HEK293T (cell line): ENCODE results near the gene TMEM95.

Experiments
- ARNT ChIP-seq: fragments of 450-650 bp; IDR thresholded peaks from 2 replicates; pipeline ENCODE4 v1.6.1; 2017; ENCODE audit warnings: mild to moderate bottlenecking
- BHLHE40 ChIP-seq: fragments of 450-650 bp; IDR thresholded peaks from 2 replicates; pipeline ENCODE4 v1.6.1; 2016; ENCODE audit warnings: mild to moderate bottlenecking, moderate library complexity, borderline replicate concordance
- FOXA1 ChIP-seq: fragments of 450-650 bp; IDR thresholded peaks from 2 replicates; pipeline ENCODE4 v1.6.1; 2016; ENCODE audit warnings: mild to moderate bottlenecking
- FOXK2 ChIP-seq: fragments of 450-650 bp; IDR thresholded peaks from 2 replicates; pipeline ENCODE4 v1.6.1; 2016; ENCODE audit warnings: mild to moderate bottlenecking
- FOXM1 ChIP-seq: fragments of 450-650 bp; IDR thresholded peaks from 2 replicates; pipeline ENCODE4 v1.6.1; 2017; ENCODE audit warnings: mild to moderate bottlenecking, borderline replicate concordance
- HDGF ChIP-seq: fragments of 450-650 bp; IDR thresholded peaks from 2 replicates; pipeline ENCODE4 v1.6.1; 2017; ENCODE audit warnings: antibody characterized with exemption, borderline replicate concordance
- L3MBTL2 ChIP-seq: fragments of 450-650 bp; conservative IDR thresholded peaks from 2 replicates; pipeline ENCODE4 v1.6.1; 2016; ENCODE audit warnings: mild to moderate bottlenecking
- NFRKB ChIP-seq: fragments of 450-650 bp; IDR thresholded peaks from 2 replicates; pipeline ENCODE4 v1.6.1; 2016; ENCODE audit warnings: mild to moderate bottlenecking, moderate library complexity
- SUZ12 ChIP-seq: fragments of 450-650 bp; IDR thresholded peaks from 2 replicates; pipeline ENCODE4 v1.6.1; 2016; ENCODE audit warnings: mild to moderate bottlenecking
- TARDBP ChIP-seq: fragments of 450-650 bp; IDR thresholded peaks from 2 replicates; pipeline ENCODE4 v1.6.1; 2016
- TF ChIP-seq, protein P1 (sequence below): fragments of 450-650 bp; IDR thresholded peaks from 2 replicates; pipeline ENCODE4 v1.6.1; 2016

DNA sequence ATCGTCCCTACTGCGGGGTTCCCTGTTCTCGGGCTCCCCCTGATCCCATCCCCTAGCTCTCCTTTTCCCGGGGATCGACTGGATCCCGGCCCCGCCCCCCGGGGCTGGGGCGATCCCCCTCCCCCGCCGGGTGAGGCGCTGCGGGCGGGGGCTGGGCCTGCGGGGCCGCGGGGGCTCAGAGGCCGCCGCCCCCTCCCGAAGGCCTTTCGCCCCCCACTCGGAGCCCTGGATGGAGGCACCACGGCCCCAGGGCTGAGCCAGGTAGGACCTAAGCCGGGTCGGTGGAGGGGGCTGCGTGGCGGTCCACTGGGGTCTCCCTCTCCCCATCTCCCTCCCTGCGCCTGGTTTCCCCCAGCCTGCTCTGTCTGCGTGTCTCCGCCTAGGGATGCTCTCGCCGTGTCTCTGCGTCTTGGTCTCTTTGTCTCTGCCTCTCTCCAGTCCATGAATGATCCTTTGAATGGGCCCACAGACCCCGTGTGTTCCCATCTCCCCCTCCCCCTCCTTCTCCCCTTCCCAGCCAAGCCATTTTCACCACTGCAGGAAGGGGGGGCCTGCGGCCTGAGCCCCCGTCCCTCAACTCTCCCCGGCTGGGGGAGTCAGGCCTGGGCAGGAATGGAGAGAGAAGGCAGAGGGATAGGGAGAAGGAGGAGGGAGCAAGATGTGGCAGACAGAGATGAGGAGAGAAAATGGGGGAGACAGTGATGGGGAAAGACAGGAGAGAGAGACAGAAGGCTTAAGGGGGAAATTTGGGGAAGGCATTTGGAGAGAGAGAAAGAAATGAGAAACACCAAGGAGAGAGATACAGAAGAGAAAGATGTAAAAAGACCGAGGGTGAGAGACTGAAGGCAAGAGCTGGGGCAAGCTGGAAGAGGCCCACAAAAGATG lies 50.6 kb downstream of the TMEM95 start:
- no peak for TF ChIP-seq ARNT
- TF ChIP-seq, protein P1, sequence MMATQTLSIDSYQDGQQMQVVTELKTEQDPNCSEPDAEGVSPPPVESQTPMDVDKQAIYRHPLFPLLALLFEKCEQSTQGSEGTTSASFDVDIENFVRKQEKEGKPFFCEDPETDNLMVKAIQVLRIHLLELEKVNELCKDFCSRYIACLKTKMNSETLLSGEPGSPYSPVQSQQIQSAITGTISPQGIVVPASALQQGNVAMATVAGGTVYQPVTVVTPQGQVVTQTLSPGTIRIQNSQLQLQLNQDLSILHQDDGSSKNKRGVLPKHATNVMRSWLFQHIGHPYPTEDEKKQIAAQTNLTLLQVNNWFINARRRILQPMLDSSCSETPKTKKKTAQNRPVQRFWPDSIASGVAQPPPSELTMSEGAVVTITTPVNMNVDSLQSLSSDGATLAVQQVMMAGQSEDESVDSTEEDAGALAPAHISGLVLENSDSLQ = no peak
- TF ChIP-seq SUZ12 = no peak
- TF ChIP-seq FOXA1 = no peak
- TF ChIP-seq TARDBP = no peak
- TF ChIP-seq FOXM1 = no peak
- TF ChIP-seq FOXK2 = no peak
- no peak for TF ChIP-seq HDGF
- no peak for TF ChIP-seq NFRKB
- no peak for TF ChIP-seq BHLHE40
- no peak for TF ChIP-seq L3MBTL2
